GM19240 (cell line): ENCODE data around the gene SLIT1.

ENCODE experiments used
- DNase-seq: peaks from one replicate; pipeline ENCODE4 v3.0.0; 2011; ENCODE audit warnings: low spot score; ENCODE audit not compliant: insufficient read length

Gene SLIT1

DNA sequence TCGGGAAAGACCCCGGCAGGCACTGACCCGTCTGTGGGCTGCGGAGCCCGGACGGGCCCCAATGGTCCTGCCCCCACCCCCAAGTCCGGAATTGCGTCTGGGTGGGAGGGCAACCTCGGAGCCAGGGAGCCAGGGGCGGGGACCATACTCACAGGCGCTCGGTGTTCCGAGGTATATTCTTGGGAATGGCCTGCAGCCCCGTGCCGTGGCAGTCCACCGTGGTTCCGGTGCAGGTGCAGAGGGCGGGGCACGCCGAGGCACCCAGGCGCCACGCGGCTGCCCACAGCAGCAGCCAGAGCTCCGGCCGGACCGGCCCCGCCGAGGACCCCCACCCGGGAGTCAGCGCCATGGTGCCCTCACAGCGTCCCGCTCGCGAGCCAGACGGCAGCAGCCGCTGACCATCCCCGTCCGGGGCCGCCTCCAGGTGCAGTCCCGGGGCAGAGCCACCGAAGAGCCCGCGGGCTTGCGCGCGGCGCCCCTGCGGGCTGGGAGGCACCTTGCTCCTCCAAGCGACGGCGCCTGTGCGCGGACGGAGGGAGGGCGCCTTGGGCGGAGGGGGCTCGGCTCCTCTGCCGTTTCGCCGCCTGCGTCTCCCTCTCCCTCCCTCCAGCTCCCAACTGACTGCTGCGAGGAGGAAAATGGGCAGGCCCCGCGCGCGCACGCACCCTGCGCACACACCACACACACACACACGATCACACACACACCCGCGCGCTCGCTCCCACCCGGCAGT, at the start of gene SLIT1:
TSS of gene SLIT1 (minus strand) at position 634 of the 733 bp plus-strand sequence. CDS start at position 349, 285 bp downstream.
- DNase-seq: no peak

- DNase-seq: no peak
These were observed 49.6 kb upstream of the SLIT1 start for GRCh38 chr10:97235353-97235752.

GRCh38 chr10:97234400-97234799, 48.6 kb upstream of the SLIT1 start:
- no peak for DNase-seq

DNA sequence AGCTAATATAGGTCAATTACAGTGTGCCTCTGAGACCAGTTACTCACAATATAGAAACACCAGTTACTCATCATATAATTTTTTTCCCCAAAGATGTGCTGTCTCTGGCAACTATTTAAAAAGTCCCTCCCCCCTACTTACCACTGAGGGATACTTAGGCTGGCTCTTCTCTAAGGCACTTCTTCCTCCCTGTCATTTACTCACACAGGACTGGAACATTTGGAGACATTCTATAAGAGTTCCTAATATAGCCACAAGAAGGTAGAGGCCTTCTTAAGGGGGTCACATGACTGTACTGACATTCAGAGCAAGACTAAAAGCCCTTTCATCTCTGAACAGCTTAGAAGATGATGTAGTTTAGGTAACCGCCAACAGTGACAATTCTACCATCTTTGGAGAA, 44.4 kb upstream of the SLIT1 start:
- no peak for DNase-seq

DNA sequence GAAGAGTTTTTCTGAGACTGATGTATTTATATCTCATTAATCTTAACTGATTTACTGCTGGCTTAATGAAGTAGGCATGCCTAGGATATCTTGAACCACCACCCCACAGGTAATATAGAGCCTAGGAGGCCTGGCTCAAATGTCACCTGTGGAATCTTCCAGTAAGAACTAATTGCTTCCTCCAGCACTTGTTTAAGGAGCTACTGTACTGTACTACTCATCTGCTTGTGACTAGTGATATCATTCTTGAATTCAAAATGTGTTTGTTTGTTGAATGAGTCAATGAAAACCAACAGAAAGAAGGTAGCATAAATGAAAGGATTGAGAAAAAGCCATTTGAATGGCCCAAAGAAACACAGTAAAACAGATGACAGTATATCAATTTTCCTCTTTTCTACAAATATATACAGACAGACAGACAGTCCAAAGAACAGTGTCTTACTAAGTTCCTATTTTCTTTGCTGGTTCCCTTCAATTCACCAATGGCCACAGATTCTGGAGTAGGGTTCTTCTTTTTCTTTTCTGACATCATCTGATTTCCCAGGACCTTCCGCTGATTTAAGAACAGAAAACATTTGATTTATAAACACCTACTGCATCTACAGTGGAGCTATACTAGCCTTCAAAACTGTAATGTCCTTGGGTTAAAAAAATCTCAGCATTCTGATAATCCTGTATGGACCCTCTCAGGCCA, 43.7 kb upstream of the SLIT1 start:
- DNase-seq: no peak

GRCh38 chr10:97228775-97229157, 43.0 kb upstream of the SLIT1 start:
- no peak for DNase-seq

GRCh38 chr10:97228130-97228774, 42.5 kb upstream of the SLIT1 start:
- no peak for DNase-seq

GRCh38 chr10:97226398-97226797, 40.6 kb upstream of the SLIT1 start:
- DNase-seq: no peak

GRCh38 chr10:97224483-97225435, 39.0 kb upstream of the SLIT1 start:
- no peak for DNase-seq

GRCh38 chr10:97222326-97222961, 36.7 kb upstream of the SLIT1 start:
- DNase-seq: no peak

GRCh38 chr10:97220355-97220754, 34.6 kb upstream of the SLIT1 start:
- DNase-seq: no peak

GRCh38 chr10:97217299-97217698, 31.5 kb upstream of the SLIT1 start:
- no peak for DNase-seq

- no peak for DNase-seq
These were observed 30.0 kb upstream of the SLIT1 start for GRCh38 chr10:97215619-97216260.

- DNase-seq: no peak
These were observed 27.7 kb upstream of the SLIT1 start for GRCh38 chr10:97213431-97213830.

DNA sequence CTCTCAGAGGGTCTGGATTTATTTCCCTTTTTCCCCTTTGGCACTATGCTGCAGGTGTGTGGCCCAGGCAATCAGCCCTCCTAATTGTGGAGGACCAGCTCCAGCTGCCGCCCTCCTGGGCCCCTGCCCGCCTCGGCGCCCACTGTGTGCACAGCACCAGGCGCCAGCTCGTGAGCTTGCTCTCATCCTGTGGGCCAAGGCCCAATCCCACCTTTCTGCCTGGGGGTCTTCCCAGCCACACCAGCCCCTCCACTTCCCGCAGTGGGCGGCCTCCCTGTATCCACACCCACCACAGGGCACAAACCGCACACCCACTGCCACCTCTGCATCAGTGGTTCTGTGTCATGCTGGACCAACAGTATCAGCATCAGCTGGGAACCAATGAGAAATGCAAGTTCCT, 25.5 kb upstream of the SLIT1 start:
- no peak for DNase-seq

- no peak for DNase-seq
These were observed 24.8 kb upstream of the SLIT1 start for GRCh38 chr10:97210543-97210960.

- no peak for DNase-seq
These were observed 22.1 kb upstream of the SLIT1 start for GRCh38 chr10:97207756-97208346.

- no peak for DNase-seq
These were observed 21.4 kb upstream of the SLIT1 start for GRCh38 chr10:97207131-97207530.

DNA sequence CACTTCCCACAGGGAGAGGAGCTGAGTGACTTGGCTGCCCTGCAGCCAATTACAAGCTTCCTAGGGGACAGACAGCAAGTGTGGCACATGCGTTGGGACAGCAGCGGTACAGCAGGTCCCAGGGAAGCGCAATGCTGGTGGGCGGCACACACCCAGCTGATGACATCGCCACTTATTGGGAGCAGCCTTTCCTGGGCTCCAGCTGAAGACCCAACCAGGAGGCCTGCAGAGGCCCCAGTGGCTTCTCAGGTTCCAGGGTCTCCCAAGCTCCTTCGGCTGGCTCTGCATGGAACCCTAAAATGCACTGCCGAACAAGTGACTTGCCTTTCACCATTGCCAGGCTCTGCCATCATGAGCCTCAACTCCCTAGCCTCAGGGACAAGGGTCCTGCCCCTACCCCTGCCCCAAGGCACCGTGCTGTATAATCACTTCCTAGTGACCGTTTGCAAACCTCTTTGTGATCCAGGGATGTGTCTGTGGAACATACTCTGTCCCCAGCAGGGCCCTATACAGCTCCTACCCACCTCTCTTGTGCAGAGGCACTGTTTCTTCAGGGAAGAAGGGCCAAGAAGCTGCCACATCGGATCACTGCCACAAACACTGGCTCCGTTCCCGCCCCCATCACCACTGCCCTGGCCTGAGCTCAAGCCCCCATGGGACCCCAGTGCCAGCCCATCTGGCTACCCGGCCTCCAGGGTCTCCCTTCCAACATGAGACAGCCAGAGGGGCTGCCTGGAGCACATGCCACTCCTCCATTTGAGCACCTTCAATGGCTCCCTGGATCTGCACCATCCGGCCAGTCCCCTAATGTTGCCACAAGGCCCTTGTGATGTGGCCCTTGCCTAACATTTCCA, 19.3 kb upstream of the SLIT1 start:
- no peak for DNase-seq
